Measurements from ENCODE around the gene MMRN2.

The MMRN2 gene

GRCh38 chr10:86960003-86960862 is 2.8 kb upstream of the MMRN2 start:
- no peak overlapping the region for H3K9ac ChIP-seq (ENCODE audit: low read length)
- no peak overlapping the region for H3K4me3 ChIP-seq (ENCODE audit: low read depth in 1 of 2, low read length in 2 of 2)
- no peaks in the 10 kb centered on the region for H3K4me1 ChIP-seq (ENCODE audit: insufficient read depth, low read length)
- H3K27me3 ChIP-seq (ENCODE audit: control insufficient read depth in 1 of 2, insufficient read depth in 2 of 2, low read length in 2 of 2) = peaks cover 0 to 15% of the 10 kb centered on the region in 2 donors
- no peaks in the 10 kb centered on the region for H3K36me3 ChIP-seq (ENCODE audit: insufficient read depth, low read length)
- no peak overlapping the region for H3K27ac ChIP-seq (ENCODE audit: low read depth, low read length)
- no peaks in the 10 kb centered on the region for H3K9me3 ChIP-seq (ENCODE audit: low read length)

- Histone ChIP-seq H3K36me3 (ENCODE audit: insufficient read depth, low read length) (no peaks in the 10 kb centered on the region), H3K9me3 (ENCODE audit: low read length) (no peaks in the 10 kb centered on the region), H3K27me3 (ENCODE audit: control insufficient read depth in 1 of 2, insufficient read depth in 2 of 2, low read length in 2 of 2) (peaks cover 0 to 15% of the 10 kb centered on the region in 2 donors), H3K9ac (ENCODE audit: low read length) (no peak overlapping the region), H3K4me3 (ENCODE audit: low read depth in 1 of 2, low read length in 2 of 2) (no peak overlapping the region), H3K4me1 (ENCODE audit: insufficient read depth, low read length) (no peaks in the 10 kb centered on the region), H3K27ac (ENCODE audit: low read depth, low read length) (no peak overlapping the region)
These were observed 2.3 kb upstream of the MMRN2 start for GRCh38 chr10:86959737-86960002.

- H3K36me3 ChIP-seq (ENCODE audit: insufficient read depth, low read length) = no peaks in the 10 kb centered on the region
- no peak overlapping the region for H3K9ac ChIP-seq (ENCODE audit: low read length)
- H3K4me1 ChIP-seq (ENCODE audit: insufficient read depth, low read length) = peaks cover 4% of the 10 kb centered on the region
- H3K9me3 ChIP-seq (ENCODE audit: low read length) = no peaks in the 10 kb centered on the region
- H3K4me3 ChIP-seq (ENCODE audit: low read depth in 1 of 2, low read length in 2 of 2) = peak overlapping the region in 1 of 2 donors; percentile 6
- H3K27me3 ChIP-seq (ENCODE audit: control insufficient read depth in 1 of 2, insufficient read depth in 2 of 2, low read length in 2 of 2) = peaks cover 0 to 15% of the 10 kb centered on the region in 2 donors
- no peak overlapping the region for H3K27ac ChIP-seq (ENCODE audit: low read depth, low read length)
These were observed 1.7 kb upstream of the MMRN2 start for GRCh38 chr10:86958901-86959736.

- Histone ChIP-seq H3K9ac (ENCODE audit: low read length) (no peak within 1 kb of the TSS), H3K9me3 (ENCODE audit: low read length) (no peaks in the 10 kb centered on the region), H3K4me3 (ENCODE audit: low read depth in 1 of 2, low read length in 2 of 2) (peak within 1 kb of the TSS in 1 of 2 donors; percentile 6), H3K4me1 (ENCODE audit: insufficient read depth, low read length) (peaks cover 11% of the 10 kb centered on the region), H3K27me3 (ENCODE audit: control insufficient read depth in 1 of 2, insufficient read depth in 2 of 2, low read length in 2 of 2) (peaks cover 0 to 15% of the 10 kb centered on the region in 2 donors), H3K36me3 (ENCODE audit: insufficient read depth, low read length) (no peaks in the 10 kb centered on the region), H3K27ac (ENCODE audit: low read depth, low read length) (no peak within 1 kb of the TSS)
These were observed 893 bp upstream of the MMRN2 start, which contains the start of gene SNCG for GRCh38 chr10:86958116-86958900. Gene SNCG, plus strand, starts transcription at chr10:86958599. Its CDS starts 99 bp downstream, at chr10:86958698.

GRCh38 chr10:86956848-86957448 is 467 bp downstream of the MMRN2 start:
- H3K9ac ChIP-seq (ENCODE audit: low read length) = no peak overlapping the region
- peaks cover 11% of the 10 kb centered on the region for H3K4me1 ChIP-seq (ENCODE audit: insufficient read depth, low read length)
- no peaks in the 10 kb centered on the region for H3K9me3 ChIP-seq (ENCODE audit: low read length)
- no peak overlapping the region for H3K27ac ChIP-seq (ENCODE audit: low read depth, low read length)
- H3K4me3 ChIP-seq (ENCODE audit: low read depth in 1 of 2, low read length in 2 of 2) = no peak overlapping the region
- H3K27me3 ChIP-seq (ENCODE audit: control insufficient read depth in 1 of 2, insufficient read depth in 2 of 2, low read length in 2 of 2) = peaks cover 0 to 15% of the 10 kb centered on the region in 2 donors
- H3K36me3 ChIP-seq (ENCODE audit: insufficient read depth, low read length) = no peaks in the 10 kb centered on the region

DNA sequence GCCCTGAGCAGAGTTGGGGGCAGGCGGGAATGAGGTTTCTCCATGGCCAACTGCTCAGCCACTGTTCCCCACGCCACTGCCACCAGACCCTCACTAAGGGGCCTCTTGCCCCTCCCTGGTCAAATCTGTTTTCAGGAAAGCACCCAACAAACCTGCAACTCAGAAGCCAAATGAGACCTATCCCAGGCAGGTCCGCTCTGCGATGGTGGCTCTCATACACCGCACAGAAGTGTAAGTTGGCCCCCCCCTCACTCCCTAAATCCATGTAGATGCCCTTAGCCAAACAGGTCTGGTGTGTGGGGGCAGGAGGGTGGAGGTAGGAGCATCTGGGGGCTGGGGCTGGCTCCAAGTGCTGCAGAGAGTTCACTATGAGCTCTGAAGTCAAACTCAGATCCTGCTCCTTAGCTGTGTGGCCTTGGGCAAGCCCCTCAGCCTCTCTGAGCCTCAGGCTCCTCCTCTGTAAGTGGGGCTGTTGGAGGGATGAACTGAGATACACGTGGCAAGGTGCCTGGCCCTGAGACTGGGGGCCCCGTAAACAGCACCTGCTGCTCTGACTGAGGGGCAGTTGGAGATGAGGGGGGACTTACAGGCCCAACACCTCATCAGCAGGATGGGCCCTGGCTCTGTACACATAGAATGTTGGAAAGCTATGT is 1.1 kb downstream of the MMRN2 start:
- Histone ChIP-seq H3K27ac (ENCODE audit: low read depth, low read length) (no peak overlapping the region), H3K4me1 (ENCODE audit: insufficient read depth, low read length) (peaks cover 11% of the 10 kb centered on the region), H3K27me3 (ENCODE audit: control insufficient read depth in 1 of 2, insufficient read depth in 2 of 2, low read length in 2 of 2) (peaks cover 0 to 15% of the 10 kb centered on the region in 2 donors), H3K9me3 (ENCODE audit: low read length) (no peaks in the 10 kb centered on the region), H3K36me3 (ENCODE audit: insufficient read depth, low read length) (no peaks in the 10 kb centered on the region), H3K4me3 (ENCODE audit: low read depth in 1 of 2, low read length in 2 of 2) (no peak overlapping the region), H3K9ac (ENCODE audit: low read length) (no peak overlapping the region)

- peaks cover 11% of the 10 kb centered on the region for H3K4me1 ChIP-seq (ENCODE audit: insufficient read depth, low read length)
- peaks cover 0 to 15% of the 10 kb centered on the region in 2 donors for H3K27me3 ChIP-seq (ENCODE audit: control insufficient read depth in 1 of 2, insufficient read depth in 2 of 2, low read length in 2 of 2)
- no peak overlapping the region for H3K9ac ChIP-seq (ENCODE audit: low read length)
- no peak overlapping the region for H3K27ac ChIP-seq (ENCODE audit: low read depth, low read length)
- H3K36me3 ChIP-seq (ENCODE audit: insufficient read depth, low read length) = no peaks in the 10 kb centered on the region
- H3K4me3 ChIP-seq (ENCODE audit: low read depth in 1 of 2, low read length in 2 of 2) = peak overlapping the region; percentile 14 to 23
- H3K9me3 ChIP-seq (ENCODE audit: low read length) = no peaks in the 10 kb centered on the region
These were observed 1.8 kb downstream of the MMRN2 start for GRCh38 chr10:86955501-86956194.

DNA sequence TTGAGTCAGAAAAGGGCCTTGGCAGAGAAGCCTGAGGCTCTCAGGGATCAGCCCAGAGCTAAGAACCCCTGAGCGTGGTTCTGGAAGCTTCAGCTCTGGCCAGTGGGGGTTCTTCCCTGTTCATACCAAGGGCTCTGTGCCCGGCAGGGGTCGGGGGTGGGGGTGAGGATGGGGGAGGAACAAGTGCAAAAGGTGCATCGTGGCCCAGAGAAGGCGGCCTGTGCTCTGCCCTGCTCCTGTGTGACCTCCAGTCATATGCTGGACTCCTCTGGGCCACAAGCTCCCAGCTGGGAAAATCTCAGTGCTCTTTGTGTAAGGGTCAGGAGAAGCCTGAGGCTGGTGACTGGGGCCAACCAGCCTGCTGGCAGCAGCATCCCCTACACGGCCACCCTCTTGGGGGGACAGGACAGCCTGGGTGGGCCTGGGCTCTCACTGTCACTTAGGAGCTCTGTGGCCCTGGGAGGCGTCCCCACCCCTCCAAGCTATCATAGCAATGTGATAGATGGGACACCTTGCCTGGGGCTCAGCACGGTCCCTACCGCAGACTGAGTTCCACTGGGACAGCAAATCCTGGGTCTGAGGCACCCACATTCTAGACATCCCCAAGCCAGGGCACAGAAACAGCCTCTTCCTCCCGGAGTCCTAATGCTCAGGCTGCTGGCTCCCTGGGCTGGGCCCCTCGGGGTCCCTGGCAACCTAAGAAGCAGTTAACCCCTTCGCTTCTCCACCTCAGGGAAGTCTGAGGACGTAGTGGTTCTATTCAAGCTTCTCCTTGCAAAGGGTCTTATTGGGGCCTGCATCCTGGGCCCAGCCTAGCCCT is 2.5 kb downstream of the MMRN2 start:
- Histone ChIP-seq H3K4me3 (ENCODE audit: low read depth in 1 of 2, low read length in 2 of 2) (peak overlapping the region in 1 of 2 donors; percentile 14), H3K36me3 (ENCODE audit: insufficient read depth, low read length) (no peaks in the 10 kb centered on the region), H3K9me3 (ENCODE audit: low read length) (no peaks in the 10 kb centered on the region), H3K9ac (ENCODE audit: low read length) (no peak overlapping the region), H3K4me1 (ENCODE audit: insufficient read depth, low read length) (peaks cover 11% of the 10 kb centered on the region), H3K27ac (ENCODE audit: low read depth, low read length) (no peak overlapping the region), H3K27me3 (ENCODE audit: control insufficient read depth in 1 of 2, insufficient read depth in 2 of 2, low read length in 2 of 2) (peaks cover 0 to 11% of the 10 kb centered on the region in 2 donors)

DNA sequence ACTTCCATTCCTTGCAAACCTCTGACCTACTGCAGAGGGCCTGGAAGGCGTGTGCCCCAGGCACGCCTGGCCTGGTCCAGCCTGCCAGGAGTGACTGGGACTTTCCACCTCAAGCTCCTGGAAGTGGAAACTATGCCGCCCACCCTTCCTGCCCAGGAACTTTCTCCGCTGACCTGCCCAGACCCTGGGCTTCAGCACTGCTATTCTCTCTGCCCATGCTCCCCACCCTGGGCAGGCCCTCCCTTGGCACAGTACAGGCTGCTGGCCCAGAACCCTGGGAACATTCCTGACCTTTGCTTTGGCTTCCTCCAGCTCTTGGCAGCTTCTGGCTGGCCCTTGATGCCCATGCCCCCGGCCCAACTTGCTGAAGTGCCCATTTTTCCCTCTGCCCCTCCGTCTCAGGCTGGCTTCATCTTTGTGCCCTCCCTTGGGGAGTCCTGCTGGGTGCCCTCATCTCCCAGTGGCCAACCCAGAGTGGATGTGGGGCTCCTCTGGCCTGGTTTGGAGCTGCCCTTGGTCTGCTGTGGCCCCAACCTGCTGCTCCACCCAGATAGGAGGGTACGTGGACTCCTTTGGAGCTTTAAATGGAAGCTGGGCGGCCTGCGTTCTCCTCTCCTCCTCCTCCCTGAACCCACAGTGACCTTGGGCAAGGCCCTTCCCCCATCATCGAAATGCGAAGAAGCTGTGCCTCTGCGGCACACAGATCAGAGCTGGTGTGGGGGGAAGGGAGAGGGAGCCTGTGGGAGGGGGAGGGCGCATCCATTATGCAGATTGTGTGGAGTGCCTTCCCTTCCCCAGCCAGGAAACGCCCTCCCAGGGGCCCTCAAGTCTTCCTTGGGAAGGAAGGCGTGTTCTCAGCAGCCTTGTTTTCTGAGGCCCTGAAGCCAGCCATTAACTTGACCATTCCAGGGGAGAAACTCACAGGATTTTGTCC is 3.4 kb downstream of the MMRN2 start:
- Histone ChIP-seq H3K4me3 (ENCODE audit: low read depth in 1 of 2, low read length in 2 of 2) (no peak overlapping the region), H3K9me3 (ENCODE audit: low read length) (no peaks in the 10 kb centered on the region), H3K9ac (ENCODE audit: low read length) (no peak overlapping the region), H3K27me3 (ENCODE audit: control insufficient read depth in 1 of 2, insufficient read depth in 2 of 2, low read length in 2 of 2) (peaks cover 0 to 3% of the 10 kb centered on the region in 2 donors), H3K36me3 (ENCODE audit: insufficient read depth, low read length) (no peaks in the 10 kb centered on the region), H3K4me1 (ENCODE audit: insufficient read depth, low read length) (peaks cover 11% of the 10 kb centered on the region), H3K27ac (ENCODE audit: low read depth, low read length) (no peak overlapping the region)
